SW 1271 (cell line): ENCODE data around the gene AMN1.
"Not testable (repeated sequence)": the region's sequence is repeated elsewhere in the genome, so short reads cannot be mapped to it uniquely, and the experiment has no call there.

Experiments
- DNase-seq, 2 experiments: peaks; one replicate each; lab custom pipeline; 2025; lab: John Stamatoyannopoulos, UW

AMN1 gene

DNA sequence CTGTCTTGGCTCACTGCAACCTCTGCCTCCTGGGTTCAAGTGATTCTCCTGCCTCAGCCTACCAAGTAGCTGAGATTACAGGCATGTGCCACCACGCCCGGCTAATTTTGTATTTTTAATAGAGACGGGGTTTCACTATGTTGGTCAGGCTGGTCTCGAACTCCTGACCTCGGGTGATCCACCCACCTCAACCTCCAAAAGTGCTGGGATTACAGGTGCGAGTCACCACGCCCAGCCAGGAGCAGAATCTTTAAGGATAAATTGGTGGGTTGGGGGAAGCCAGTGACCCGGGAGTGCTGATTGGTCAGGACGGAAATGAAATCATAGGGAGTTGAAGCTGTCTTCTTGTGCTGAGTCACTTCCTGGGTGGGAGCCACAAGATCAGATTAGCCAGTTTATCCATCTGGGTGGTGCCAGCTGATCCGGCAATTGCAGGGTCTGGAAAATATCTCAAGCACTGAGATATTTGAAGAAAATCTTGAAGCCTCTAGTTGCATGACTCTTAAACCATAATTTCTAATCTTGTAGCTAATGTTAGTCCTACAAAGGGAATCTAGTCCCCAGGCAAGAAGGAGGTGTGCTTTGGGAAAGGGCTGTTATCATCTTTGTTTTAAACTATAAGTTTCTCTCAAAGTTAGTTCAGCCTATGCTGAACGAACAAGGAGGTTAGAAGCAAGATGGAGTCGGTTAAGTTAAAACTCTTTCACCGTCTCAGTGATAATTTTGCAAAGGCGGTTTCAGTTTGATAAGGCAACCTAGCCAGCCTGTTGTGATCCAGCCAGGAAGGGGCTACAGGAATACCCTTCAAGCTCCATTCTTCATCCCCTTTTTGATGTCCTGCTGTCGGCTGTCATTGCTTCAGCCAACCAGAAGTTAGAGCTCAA lies 5.0 kb upstream of the AMN1 start:
- peak; percentile 78 to 89 for DNase-seq

GRCh38 chr12:31732926-31733548 lies 4.2 kb upstream of the AMN1 start:
- peak; percentile 90 to 97 for DNase-seq

- DNase-seq: not testable (repeated sequence)
Measured at GRCh38 chr12:31731203-31731602, 2.4 kb upstream of the AMN1 start.

GRCh38 chr12:31729705-31730104 lies 884 bp upstream of the AMN1 start:
- DNase-seq: no peak

DNA sequence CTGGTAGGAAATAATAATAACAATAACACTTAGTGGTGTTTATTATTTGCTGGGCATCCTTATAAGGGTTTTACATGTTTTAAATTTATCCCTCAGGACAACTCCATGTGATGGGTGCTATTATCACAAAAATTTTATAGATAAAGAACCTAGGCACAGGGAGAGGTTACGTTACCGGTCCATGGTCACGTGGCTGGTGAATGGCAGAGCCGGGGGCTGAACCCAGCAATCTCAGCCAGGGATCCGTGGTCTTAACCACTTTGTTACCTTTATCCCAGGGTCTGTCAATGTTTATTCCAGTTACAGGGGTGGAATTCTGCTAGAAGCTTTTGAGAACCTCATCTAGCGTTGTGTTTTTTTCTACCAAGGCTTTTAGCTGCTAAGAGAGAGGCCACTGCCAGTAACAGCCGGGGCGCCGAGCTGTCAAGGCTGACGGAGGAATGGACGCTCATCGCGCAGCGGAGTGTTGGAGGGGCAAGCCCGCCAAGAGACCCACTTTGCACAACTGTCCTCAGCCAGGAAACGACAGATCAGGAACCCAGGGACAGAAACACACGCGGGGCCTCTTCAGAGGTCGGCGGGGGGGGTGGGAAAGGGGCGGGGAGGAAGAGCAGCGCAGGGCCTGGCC lies 418 bp downstream of the AMN1 start:
- peak in 1 of 2 experiments; percentile 60 for DNase-seq

GRCh38 chr12:31727192-31727591 lies 1.6 kb downstream of the AMN1 start:
- no peak for DNase-seq

GRCh38 chr12:31726575-31726974 lies 2.2 kb downstream of the AMN1 start:
- DNase-seq: no peak

GRCh38 chr12:31724557-31724956 lies 4.3 kb downstream of the AMN1 start:
- no peak for DNase-seq

- DNase-seq: no peak
Measured at GRCh38 chr12:31722580-31722979, 6.2 kb downstream of the AMN1 start.

- DNase-seq: not testable (repeated sequence)
Measured at GRCh38 chr12:31718542-31719198, 10.2 kb downstream of the AMN1 start.

- DNase-seq: not testable (repeated sequence)
Measured at GRCh38 chr12:31716998-31717397, 11.8 kb downstream of the AMN1 start.

- DNase-seq: no peak
Measured at GRCh38 chr12:31715283-31715825, 13.5 kb downstream of the AMN1 start.

- no peak for DNase-seq
Measured at GRCh38 chr12:31714406-31715271, 14.2 kb downstream of the AMN1 start.

DNA sequence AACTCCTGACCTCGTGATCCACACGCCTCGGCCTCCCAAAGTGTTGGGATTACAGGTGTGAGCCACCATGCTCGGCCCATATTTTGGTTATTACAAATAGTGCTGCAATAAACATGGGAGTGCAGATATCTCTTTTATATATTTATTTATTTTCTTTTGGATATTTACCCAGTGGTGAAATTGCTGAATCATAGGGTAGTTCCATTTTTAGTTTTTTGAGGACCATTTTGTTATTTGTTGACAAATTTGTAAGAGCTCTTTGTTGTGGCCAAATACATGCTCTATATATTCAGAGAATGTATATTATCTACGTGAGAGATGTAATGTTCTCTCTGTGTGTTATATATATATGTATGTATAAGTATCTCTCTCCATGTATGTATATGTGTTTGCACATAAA lies 15.9 kb downstream of the AMN1 start:
- no peak for DNase-seq

DNA sequence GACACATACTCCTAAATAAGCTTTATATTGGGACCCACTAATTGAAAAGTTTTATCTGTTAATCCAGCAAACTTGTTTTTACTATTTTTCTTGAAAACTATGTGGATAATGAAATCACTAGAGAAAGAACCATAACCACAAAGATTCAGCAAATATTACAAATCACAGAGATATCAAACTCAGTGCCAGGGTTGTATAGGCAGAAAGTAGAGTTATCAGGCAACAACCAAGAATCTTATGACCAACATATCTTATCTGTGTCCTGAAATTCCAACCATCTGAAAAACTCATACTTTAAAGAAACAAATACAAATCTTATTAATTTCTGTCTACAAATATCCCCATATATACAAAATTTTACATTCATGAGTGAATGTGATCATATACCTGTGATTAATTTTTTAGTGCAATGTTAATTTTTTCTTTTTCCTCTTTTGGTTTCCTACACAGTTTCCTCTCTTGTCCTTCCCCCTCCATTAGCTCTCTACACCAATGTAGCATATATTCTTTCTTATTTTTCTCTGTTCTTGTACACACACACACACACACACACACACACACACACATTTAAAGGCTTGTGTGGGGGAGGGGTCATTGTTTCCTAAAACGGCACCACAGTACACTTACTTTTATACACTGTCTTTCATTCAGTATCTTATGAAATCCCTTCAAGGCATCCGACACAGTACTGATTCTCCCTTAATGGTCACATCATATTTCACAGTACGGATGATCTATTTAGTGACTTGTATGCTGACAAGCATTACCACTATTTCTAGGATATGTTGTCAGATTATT lies 18.6 kb downstream of the AMN1 start:
- no peak for DNase-seq

GRCh38 chr12:31708118-31708517 lies 20.7 kb downstream of the AMN1 start:
- not testable (repeated sequence) for DNase-seq

DNA sequence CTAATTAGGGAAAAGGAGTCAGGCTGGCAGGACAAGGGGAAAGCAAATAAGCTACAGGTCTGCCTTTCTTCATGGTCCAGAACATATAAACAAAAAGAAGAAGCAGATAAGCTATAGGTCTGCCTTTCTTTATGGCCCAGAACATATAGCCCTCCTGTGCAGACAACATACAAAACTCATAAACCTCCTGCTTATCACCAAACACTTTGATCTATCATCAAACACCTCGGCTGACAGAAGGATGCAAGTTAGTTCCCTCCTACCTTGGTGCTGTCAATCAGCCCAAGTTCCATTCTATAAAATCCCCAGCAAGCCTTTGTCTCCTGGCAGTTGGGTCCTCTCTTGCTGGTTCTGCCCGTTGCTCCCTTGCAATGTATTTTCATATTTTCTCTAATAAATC lies 23.2 kb downstream of the AMN1 start:
- no peak for DNase-seq

DNA sequence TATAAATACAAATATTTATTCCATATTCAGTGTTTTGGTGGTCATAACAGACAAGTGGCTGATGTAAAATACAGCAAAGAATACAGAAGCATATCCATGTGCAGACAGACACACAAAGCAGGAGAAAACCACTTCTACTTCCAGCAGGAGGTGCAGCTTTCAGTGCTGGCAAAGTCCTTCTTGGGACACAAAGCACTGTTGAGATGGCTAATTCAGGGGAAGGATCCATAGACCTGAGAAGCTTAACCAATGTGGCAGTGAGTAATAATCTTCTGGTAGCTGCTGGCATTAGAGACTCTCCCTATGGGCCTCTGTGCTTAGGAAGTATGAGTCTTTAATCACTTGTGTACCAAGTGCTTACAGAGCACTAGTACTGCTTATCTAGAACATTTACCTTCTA lies 26.8 kb downstream of the AMN1 start:
- DNase-seq: peak in 1 of 2 experiments; percentile 32

DNA sequence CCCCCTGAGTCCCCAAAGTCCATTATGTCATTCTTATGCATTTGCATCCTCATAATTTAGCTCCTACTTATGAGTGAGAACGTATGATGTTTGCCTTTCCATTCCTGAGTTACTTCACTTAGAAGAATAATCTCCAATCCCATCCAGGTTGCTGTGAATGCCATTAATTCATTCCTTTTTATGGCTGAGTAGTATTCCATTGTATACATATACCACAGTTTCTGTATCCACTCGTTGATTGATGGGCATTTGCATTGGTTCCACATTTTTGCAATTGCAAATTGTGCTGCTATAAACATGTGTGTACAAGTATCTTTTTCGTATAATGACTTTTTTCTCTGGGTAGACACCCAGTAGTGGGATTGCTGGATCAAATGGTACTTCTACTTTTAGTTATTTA lies 38.9 kb downstream of the AMN1 start:
- not testable (repeated sequence) for DNase-seq

GRCh38 chr12:31687101-31687527 lies 41.7 kb downstream of the AMN1 start:
- DNase-seq: no peak
